GM20000 (cell line): ENCODE measurements around the gene UBC.

Experiments
- DNase-seq: peaks from one replicate; pipeline ENCODE4 v3.0.0; 2012; ENCODE audit warnings: low spot score
- CTCF ChIP-seq: IDR thresholded peaks from 2 replicates; pipeline ENCODE4 v1.5.1; 2012; ENCODE audit warnings: mild to moderate bottlenecking, control low read depth; ENCODE audit errors: extremely low read depth, missing control alignments

Gene UBC

GRCh38 chr12:124874988-124875802 lies 39.3 kb downstream of the UBC start:
- DNase-seq, result no peak

GRCh38 chr12:124874188-124874587 lies 40.3 kb downstream of the UBC start:
- no peak for DNase-seq
- no peak for TF ChIP-seq CTCF

More at GRCh38 chr12:124874988-124875802, 39.3 kb downstream of the UBC start:
- no peak for TF ChIP-seq CTCF

GRCh38 chr12:124872068-124872719 lies 42.3 kb downstream of the UBC start:
- TF ChIP-seq CTCF, result no peak
- DNase-seq, result no peak

GRCh38 chr12:124871297-124871696 lies 43.2 kb downstream of the UBC start:
- no peak for DNase-seq
- no peak for TF ChIP-seq CTCF

- DNase-seq, result no peak
Measured at GRCh38 chr12:124870515-124870914, 43.9 kb downstream of the UBC start.

GRCh38 chr12:124869059-124869665 lies 45.3 kb downstream of the UBC start:
- no peak for TF ChIP-seq CTCF
- no peak for DNase-seq

More at GRCh38 chr12:124870515-124870914, 43.9 kb downstream of the UBC start:
- no peak for TF ChIP-seq CTCF
